HG02973 (cell line): ENCODE data around the gene PRIM1.
"Not testable (repeated sequence)": the region's sequence is repeated elsewhere in the genome, so short reads cannot be mapped to it uniquely, and the experiment has no call there.

Experiments
- ATAC-seq: cut with Tn5 transposase; IDR thresholded peaks from one replicate; pipeline ENCODE4 v1.9.1; 2021; ENCODE audit warnings: moderate library complexity; ENCODE audit not compliant: unreplicated experiment

Gene PRIM1

GRCh38 chr12:56718636-56719035 is 33.5 kb downstream of the PRIM1 start:
- ATAC-seq: no peak

DNA sequence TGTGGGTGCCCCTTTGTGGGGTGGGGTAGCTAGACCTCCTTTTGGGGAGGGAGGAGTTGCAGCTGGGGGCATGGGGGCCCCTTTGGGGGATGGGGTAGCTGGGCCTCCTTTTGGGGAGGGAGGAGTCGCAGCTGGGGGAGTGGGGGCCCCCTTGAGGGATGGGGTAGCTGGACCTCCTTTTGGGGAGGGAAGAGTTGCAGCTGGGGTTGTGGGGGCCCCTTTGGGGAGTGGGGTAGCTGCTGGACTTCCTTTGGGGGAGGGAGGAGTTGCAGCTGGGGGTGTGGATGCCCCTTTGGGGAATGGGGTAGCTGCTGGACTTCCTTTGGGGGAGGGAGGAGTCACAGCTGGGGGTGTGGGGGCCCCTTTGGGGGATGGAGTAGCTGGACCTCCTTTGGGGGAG is 34.0 kb downstream of the PRIM1 start:
- no peak for ATAC-seq

DNA sequence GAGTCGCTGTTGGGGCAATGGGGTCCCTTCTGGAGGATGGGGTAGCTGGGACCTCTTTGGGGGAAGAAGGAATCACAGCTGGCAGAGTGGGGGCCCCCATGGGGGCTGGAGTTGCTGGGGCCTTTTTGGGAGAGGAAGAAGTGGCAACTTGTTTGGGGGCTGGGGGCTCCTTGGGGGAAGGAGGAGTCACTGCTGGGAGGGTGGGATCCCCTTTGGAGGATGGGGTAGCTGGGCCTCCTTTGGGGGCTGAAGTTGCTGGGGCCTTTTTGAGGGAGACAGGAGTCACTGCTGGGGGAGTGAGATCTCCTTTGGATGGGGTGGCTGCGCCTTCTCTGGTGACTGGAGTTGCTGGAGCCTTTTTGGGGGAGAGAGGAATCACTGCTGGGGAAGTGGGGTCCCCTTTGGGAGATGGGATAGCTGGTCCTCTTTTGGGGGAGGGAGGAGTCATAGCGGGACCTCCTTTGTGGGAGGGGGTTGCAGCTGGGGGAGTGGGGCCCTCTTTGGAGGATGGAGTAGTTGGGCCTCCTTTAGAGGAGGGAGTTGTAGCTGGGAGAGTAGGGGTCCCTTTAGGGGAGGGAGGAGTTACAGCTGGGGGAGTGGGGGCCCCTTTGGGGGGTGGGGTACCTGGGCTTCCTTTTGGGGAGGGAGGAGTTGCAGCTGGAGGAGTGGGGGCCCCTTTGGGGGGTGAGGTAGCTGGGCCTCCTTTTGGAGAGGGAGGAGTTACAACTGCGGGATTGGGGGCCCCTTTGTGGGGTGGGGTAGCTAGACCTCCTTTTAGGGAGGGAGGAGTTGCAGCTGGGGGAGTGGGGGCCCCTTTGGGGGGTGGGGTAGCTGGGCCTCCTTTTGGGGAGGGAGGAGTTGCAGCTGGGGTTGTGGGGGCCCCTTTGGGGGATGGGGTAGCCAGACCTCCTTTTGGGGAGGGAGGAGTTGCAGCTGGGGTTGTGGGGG is 34.9 kb downstream of the PRIM1 start:
- no peak for ATAC-seq

DNA sequence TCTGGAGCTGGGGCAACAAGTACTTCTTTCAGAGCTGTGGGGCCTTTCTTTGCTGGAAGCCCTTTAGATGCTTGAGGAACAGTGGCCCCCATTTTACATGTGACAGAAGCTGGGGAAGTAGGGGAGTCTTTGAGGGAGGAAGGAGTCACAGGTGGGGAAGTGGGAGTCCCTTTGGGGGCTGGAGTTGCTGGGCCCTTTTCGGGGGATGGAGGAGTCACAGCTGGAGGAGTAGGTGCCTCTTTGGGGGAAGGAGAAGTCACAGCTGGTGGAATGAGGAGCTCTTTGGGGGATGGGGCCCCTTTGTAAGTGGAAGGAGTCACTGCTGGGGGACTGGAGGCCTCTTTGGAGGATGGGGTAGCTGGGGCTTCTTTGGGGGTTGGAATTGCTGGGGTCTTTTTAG is 35.7 kb downstream of the PRIM1 start:
- ATAC-seq: no peak

- ATAC-seq: no peak
Measured at GRCh38 chr12:56715798-56716197, 36.3 kb downstream of the PRIM1 start.

- ATAC-seq: no peak
Measured at GRCh38 chr12:56714431-56714929, 37.6 kb downstream of the PRIM1 start.

- no peak for ATAC-seq
Measured at GRCh38 chr12:56713345-56713744, 38.8 kb downstream of the PRIM1 start.

DNA sequence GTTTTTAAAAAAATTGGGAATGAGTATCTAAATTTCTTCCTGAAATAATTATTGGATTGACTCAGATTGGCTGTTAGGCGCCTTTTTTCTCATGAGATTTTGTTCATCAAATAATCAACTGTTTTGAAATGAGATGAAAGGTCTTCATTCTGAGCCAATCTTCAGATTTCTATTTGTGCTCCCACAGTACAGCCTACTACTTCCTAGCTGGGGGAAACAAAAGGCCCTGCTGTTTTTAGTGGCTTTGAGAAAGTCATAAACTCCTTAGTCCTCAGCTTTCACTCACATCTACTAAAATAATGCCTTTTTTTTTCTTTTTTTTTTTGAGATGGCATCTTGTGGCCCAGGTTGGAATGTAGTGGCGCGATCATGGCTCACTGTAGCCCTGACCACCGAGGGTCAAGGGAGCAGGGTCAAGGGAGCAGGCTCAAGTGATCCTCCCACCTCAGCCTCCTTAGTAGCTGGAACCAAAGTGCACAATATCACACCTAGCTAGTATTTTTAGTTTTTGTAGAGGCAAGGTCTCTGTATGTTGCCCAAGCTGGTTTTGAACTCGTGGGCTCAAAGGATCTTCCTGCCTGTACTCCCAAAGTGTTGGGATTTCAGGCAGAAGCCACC is 42.3 kb downstream of the PRIM1 start:
- no peak for ATAC-seq

GRCh38 chr12:56704522-56704921 is 47.6 kb downstream of the PRIM1 start:
- ATAC-seq: not testable (repeated sequence)

GRCh38 chr12:56699020-56699661 is 53.0 kb downstream of the PRIM1 start:
- ATAC-seq: no peak

DNA sequence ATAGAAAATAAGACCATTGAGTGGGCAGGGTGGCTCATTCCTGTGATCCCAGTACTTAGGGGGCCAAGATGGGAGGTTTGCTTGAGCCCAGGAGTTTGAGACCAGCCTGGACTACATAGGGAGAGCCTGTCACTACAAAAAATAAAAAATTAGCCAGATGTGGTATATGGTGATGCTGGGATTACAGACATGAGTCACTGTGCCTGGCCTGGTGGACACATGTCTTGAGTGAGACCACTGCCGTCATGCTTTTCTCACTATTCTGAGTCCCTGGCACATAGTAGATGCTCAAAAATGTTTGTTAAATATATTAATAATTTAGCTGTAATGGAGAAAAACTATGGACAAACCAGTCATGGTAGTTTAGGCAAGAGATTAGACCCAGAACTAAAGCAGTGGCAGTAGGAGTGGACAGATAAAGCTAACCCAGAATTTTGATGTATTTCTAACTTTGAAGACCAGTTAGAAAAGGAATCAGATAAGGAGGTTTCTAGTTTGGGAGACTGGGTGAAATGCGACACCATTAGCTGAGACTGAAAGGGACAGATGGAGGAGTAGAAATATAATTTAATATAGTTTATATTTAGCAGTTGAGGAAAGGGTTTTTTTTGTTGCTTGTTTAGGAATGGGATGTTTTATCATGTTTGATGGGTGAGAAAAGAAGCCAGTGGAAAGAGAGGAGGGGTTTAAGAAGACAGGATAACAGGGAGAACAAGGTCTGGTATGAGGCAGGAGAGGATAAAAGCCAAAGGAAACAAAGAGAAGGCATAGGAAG is 56.6 kb downstream of the PRIM1 start:
- no peak for ATAC-seq

GRCh38 chr12:56694161-56694560 is 58.0 kb downstream of the PRIM1 start:
- no peak for ATAC-seq

GRCh38 chr12:56688846-56689109 is 63.3 kb downstream of the PRIM1 start:
- ATAC-seq: no peak

DNA sequence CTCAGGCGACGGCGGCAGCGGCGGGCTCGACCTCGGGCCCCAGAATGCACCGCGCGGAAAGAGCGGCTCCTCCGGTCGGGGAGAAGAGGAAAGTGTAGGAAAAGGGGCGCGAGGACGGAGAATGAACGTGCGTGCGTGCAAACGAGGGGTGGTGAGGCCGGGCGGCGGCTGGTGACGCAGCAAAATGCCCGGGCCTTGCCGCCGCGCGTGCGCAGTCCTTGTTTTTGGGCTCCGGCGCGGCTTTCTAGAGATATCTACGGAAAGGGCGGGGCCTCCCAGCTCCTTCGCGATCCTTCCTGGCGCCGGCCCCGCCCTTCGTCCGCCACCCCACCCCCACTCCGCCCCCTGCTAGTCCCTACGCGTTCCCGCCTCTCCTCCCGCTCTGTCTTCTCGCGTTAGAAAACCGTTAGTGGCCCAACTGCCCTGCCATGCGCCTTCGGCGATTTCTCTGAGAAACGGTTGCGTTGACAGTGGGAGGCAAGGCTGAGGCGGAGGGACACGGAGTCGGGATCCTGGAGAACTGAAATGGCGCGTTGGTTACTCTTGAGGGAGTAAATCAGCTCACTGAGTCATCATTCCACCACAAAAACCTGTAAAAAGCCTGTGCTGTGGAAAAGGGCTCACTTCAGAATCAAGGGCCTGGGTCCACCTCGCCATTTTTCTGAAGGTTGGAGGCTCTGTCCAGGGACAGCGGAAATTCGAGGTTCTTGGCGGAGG is 63.8 kb downstream of the PRIM1 start, which contains the start of gene PTGES3:
Gene PTGES3, minus strand, starts transcription at position 156 of the 717 bp plus-strand sequence. CDS start 285 bp downstream, outside the sequence.
- ATAC-seq: peak; percentile 52

- no peak for ATAC-seq
Measured at GRCh38 chr12:56687223-56688128, 64.6 kb downstream of the PRIM1 start.

GRCh38 chr12:56684745-56685359 is 67.3 kb downstream of the PRIM1 start:
- no peak for ATAC-seq

GRCh38 chr12:56682323-56682722 is 69.8 kb downstream of the PRIM1 start:
- no peak for ATAC-seq
